GM23338 (cell line): Measurements from ENCODE around the gene SH3PXD2B. TPM values are rescaled to one million over a fixed set of nuclear protein-coding genes. Genes with fewer than 3 reads are reported as not detected.

ENCODE experiments used
- ATAC-seq: fragments of 200-7000 bp; cut with Tn5 transposase; 3 replicates; pipeline ENCODE4 v1.9.1; 2020
- DNase-seq: peaks from one replicate; pipeline ENCODE4 v3.0.0-alpha.2; 2015; ENCODE audit warnings: low spot score
- H2AFZ ChIP-seq: fragments of 200-600 bp; sonication (generic); 2 replicates; pipeline ENCODE4 v1.8.0; 2016; ENCODE audit warnings: antibody characterized with exemption, mild to moderate bottlenecking, moderate library complexity
- H3F3A ChIP-seq: fragments of 200-600 bp; sonication (generic); replicated peaks from 2 replicates; pipeline ENCODE4 v1.8.0; 2017; ENCODE audit warnings: antibody characterized with exemption, mixed run types, low read depth
- H3K27ac ChIP-seq: fragments of 200-600 bp; sonication (generic); 2 replicates; pipeline ENCODE4 v1.6.1; 2016; ENCODE audit warnings: low read depth
- H3K27me3 ChIP-seq: fragments of 200-600 bp; sonication (generic); 2 replicates; pipeline ENCODE4 v1.8.0; 2016; ENCODE audit warnings: mild to moderate bottlenecking, mixed run types, moderate library complexity; ENCODE audit not compliant: insufficient read depth
- H3K36me3 ChIP-seq: fragments of 200-600 bp; sonication (generic); 2 replicates; pipeline ENCODE4 v1.8.0; 2016; ENCODE audit warnings: mild to moderate bottlenecking; ENCODE audit not compliant: insufficient read depth
- H3K4me1 ChIP-seq: fragments of 200-600 bp; sonication (generic); 2 replicates; pipeline ENCODE4 v1.8.0; 2016; ENCODE audit warnings: mild to moderate bottlenecking, moderate library complexity; ENCODE audit not compliant: insufficient read depth
- H3K4me2 ChIP-seq: fragments of 200-600 bp; sonication (generic); 2 replicates; pipeline ENCODE4 v1.7.1; 2017; ENCODE audit warnings: mixed run types
- H3K4me3 ChIP-seq: fragments of 200-600 bp; sonication (generic); 2 replicates; pipeline ENCODE4 v1.6.1; 2016; ENCODE audit warnings: mixed run types
- H3K79me2 ChIP-seq: fragments of 200-600 bp; sonication (generic); replicated peaks from 2 replicates; pipeline ENCODE4 v1.8.0; 2017; ENCODE audit warnings: mild to moderate bottlenecking; ENCODE audit not compliant: insufficient read depth
- H3K9me2 ChIP-seq: fragments of 200-600 bp; sonication (generic); 2 replicates; pipeline ENCODE4 v1.8.0; 2017; ENCODE audit not compliant: insufficient read depth
- H4K20me1 ChIP-seq: fragments of 200-600 bp; sonication (generic); replicated peaks from 2 replicates; pipeline ENCODE4 v1.8.0; 2017; ENCODE audit warnings: mild to moderate bottlenecking; ENCODE audit not compliant: insufficient read depth
- H3K27ac Mint-ChIP-seq: 2 replicates; pipeline ENCODE4 v1.8.0; 2020; ENCODE audit warnings: inconsistent platforms, mild to moderate bottlenecking, moderate library complexity, mixed read lengths
- H3K27me3 Mint-ChIP-seq: 3 replicates; pipeline ENCODE4 v1.8.0; 2022; ENCODE audit warnings: low read depth, mild to moderate bottlenecking, moderate library complexity, mixed read lengths, inconsistent platforms; ENCODE audit not compliant: insufficient read depth, poor library complexity
- H3K36me3 Mint-ChIP-seq: 3 replicates; pipeline ENCODE4 v1.8.0; 2021; ENCODE audit warnings: low read depth, mild to moderate bottlenecking, inconsistent platforms, moderate library complexity, mixed read lengths
- H3K4me1 Mint-ChIP-seq: 3 replicates; pipeline ENCODE4 v1.8.0; 2020; ENCODE audit warnings: mild to moderate bottlenecking, inconsistent platforms, mixed read lengths
- H3K4me3 Mint-ChIP-seq: 3 replicates; pipeline ENCODE4 v1.8.0; 2021; ENCODE audit warnings: moderate library complexity, mild to moderate bottlenecking, inconsistent platforms, mixed read lengths
- H3K9me3 Mint-ChIP-seq: 3 replicates; pipeline ENCODE4 v1.8.0; 2020; ENCODE audit warnings: moderate library complexity, mild to moderate bottlenecking, inconsistent platforms, mixed read lengths
- CREB1 ChIP-seq: fragments of 250-450 bp; sonication (Bioruptor Pico); IDR thresholded peaks from 2 replicates; pipeline ENCODE4 v1.5.0; 2020; ENCODE audit warnings: low read depth, mild to moderate bottlenecking, moderate library complexity
- CTCF ChIP-seq, 2 experiments: fragments of 200-600 bp in 1 of 2; sonication (generic) in 1 of 2; conservative IDR thresholded peaks; 2 replicates each; pipeline versions ENCODE4 v1.5.1 to v1.6.1; 2016 to 2017; ENCODE audit warnings: antibody characterized with exemption in 2 of 2, low read depth in 2 of 2, mild to moderate bottlenecking in 2 of 2, moderate library complexity in 1 of 2
- ETS1 ChIP-seq: IDR thresholded peaks from 2 replicates; pipeline ENCODE4 v1.6.1; 2016; ENCODE audit warnings: antibody characterized with exemption
- EZH2 ChIP-seq: fragments of 200-600 bp; sonication (generic); IDR thresholded peaks from one replicate; pipeline ENCODE4 v1.8.0; 2017; ENCODE audit warnings: antibody characterized with exemption, mild to moderate bottlenecking, low read depth; ENCODE audit not compliant: unreplicated experiment
- EZH2phosphoT487 ChIP-seq: fragments of 200-600 bp; sonication (generic); IDR thresholded peaks from one replicate; pipeline ENCODE4 v1.8.1; 2018; ENCODE audit warnings: antibody characterized with exemption; ENCODE audit not compliant: unreplicated experiment
- JUNB ChIP-seq: IDR thresholded peaks from one replicate; pipeline ENCODE4 v1.6.1; 2016; ENCODE audit warnings: antibody characterized with exemption; ENCODE audit not compliant: unreplicated experiment
- NANOG ChIP-seq: IDR thresholded peaks from 2 replicates; pipeline ENCODE4 v1.6.1; 2016; ENCODE audit warnings: antibody characterized with exemption, borderline replicate concordance
- POLR2AphosphoS5 ChIP-seq: IDR thresholded peaks from 2 replicates; pipeline ENCODE4 v1.6.1; 2016; ENCODE audit warnings: antibody characterized with exemption, low read depth
- REST ChIP-seq: IDR thresholded peaks from one replicate; pipeline ENCODE4 v1.6.1; 2018; ENCODE audit warnings: antibody characterized with exemption; ENCODE audit not compliant: unreplicated experiment
- STAT1 ChIP-seq: IDR thresholded peaks from one replicate; pipeline ENCODE4 v1.6.1; 2016; ENCODE audit warnings: antibody characterized with exemption; ENCODE audit not compliant: unreplicated experiment
- ZNF114 ChIP-seq: fragments of 250-450 bp; sonication (Bioruptor Pico); IDR thresholded peaks from 2 replicates; pipeline ENCODE4 v1.5.0; 2020; ENCODE audit warnings: mild to moderate bottlenecking, moderate library complexity
- ZNF331 ChIP-seq: fragments of 250-450 bp; sonication (Bioruptor Pico); IDR thresholded peaks from 2 replicates; pipeline ENCODE4 v1.5.0; 2020; ENCODE audit warnings: low read depth, mild to moderate bottlenecking, moderate library complexity
- ZNF462 ChIP-seq: fragments of 250-450 bp; sonication (Bioruptor Pico); IDR thresholded peaks from 2 replicates; pipeline ENCODE4 v1.5.0; 2020; ENCODE audit warnings: mild to moderate bottlenecking, moderate library complexity
- polyA plus RNA-seq: library from polyadenylated mRNA; unstranded; fragments of >200 nt; fragmentation: Nextera tagmentation; extraction: Ambion mirVana; gene quantifications from 2 replicates; pipeline ENCODE4 v1.2.1, GENCODE V29; 2016
- total RNA-seq: library from RNA; depleted of rRNA; stranded (reverse); fragments of >200 nt; shearing (Covaris generic); gene quantifications from 2 replicates; pipeline ENCODE4 v1.2.3, GENCODE V29; 2014

The SH3PXD2B gene
- total and polyA plus RNA-seq, 2 experiments from 2014 or later, result 40.2 to 52.5 TPM

- no peaks in the 10 kb centered on the region for H3K9me2 ChIP-seq
- H3K9me3 Mint-ChIP-seq, result no peaks in the 10 kb centered on the region; the same call in 2 of the 3 replicates
- no peak overlapping the region for H3K4me2 ChIP-seq
- no peak overlapping the region for H2AFZ ChIP-seq
- no peaks in the 10 kb centered on the region for H3K27me3 ChIP-seq
- no peak overlapping the region for H3K4me3 Mint-ChIP-seq
- ATAC-seq, result no peak
- peaks cover 16% of the 10 kb centered on the region for H3K4me1 Mint-ChIP-seq
- H3K4me1 ChIP-seq, result peaks cover 18% of the 10 kb centered on the region
- peaks cover 5% of the 10 kb centered on the region for H3K27me3 Mint-ChIP-seq
- DNase-seq, result no peak
- no peak overlapping the region for H3K4me3 ChIP-seq
- no peak overlapping the region for H3K27ac ChIP-seq
- peaks cover 36% of the 10 kb centered on the region for H3K36me3 Mint-ChIP-seq
- no peak overlapping the region for H3K27ac Mint-ChIP-seq
- no peak for TF ChIP-seq CREB1
- TF ChIP-seq JUNB, result no peak
- TF ChIP-seq EZH2, result no peak
- TF ChIP-seq STAT1, result no peak
- no peak for TF ChIP-seq ZNF114 (CRISPR knock-in tag)
- no peak for TF ChIP-seq ZNF462 (CRISPR knock-in tag)
- TF ChIP-seq ZNF331 (CRISPR knock-in tag), result no peak
- TF ChIP-seq EZH2phosphoT487, result no peak
- no peak for TF ChIP-seq NANOG
- no peak for TF ChIP-seq REST
- TF ChIP-seq POLR2AphosphoS5, result no peak
- no peak for TF ChIP-seq CTCF (conservative IDR thresholded peaks at IDR 0.05; ENCODE audit: low read depth in 2 of 2)
- TF ChIP-seq ETS1, result no peak
- peaks cover 7% of the 10 kb centered on the region; the same call in 1 of the 2 replicates for H4K20me1 ChIP-seq
- no peaks in the 10 kb centered on the region; the same call in 1 of the 2 replicates for H3K79me2 ChIP-seq
- H3F3A ChIP-seq, result peaks cover 4% of the 10 kb centered on the region; the same call in 1 of the 2 replicates
- H3K36me3 ChIP-seq, result peaks cover 4% of the 10 kb centered on the region
These were observed 47.1 kb downstream of the SH3PXD2B start for GRCh38 chr5:172407241-172407691.
